Kidney capillary endothelial cell (primary cell): Measurements from ENCODE around the gene DPM1.
A peak's percentile ranks its signal among the peaks of the same experiment; 100 is the strongest.

Experiments used
- DNase-seq: peaks from one replicate; pipeline ENCODE4 v3.0.0-alpha.2; 2018; ENCODE audit warnings: low spot score

The DPM1 gene

GRCh38 chr20:50957798-50958614 is at the start of gene DPM1:
TSS of gene DPM1 (minus strand) at chr20:50958532. CDS start at chr20:50958523, 9 bp downstream.
- DNase-seq: peak; percentile 48

GRCh38 chr20:51005214-51005613 is 46.9 kb upstream of the DPM1 start:
- DNase-seq: no peak

GRCh38 chr20:51004781-51005180 is 46.4 kb upstream of the DPM1 start:
- DNase-seq: no peak

- DNase-seq: no peak
Observed at GRCh38 chr20:51004305-51004727, 46.0 kb upstream of the DPM1 start.

- DNase-seq: no peak
Observed at GRCh38 chr20:51003753-51004152, 45.4 kb upstream of the DPM1 start.

- DNase-seq: no peak
Observed at GRCh38 chr20:51002633-51003032, 44.3 kb upstream of the DPM1 start.

GRCh38 chr20:51001430-51002265 is 43.3 kb upstream of the DPM1 start:
- DNase-seq: no peak

- no peak for DNase-seq
Observed at GRCh38 chr20:50999355-50999754, 41.0 kb upstream of the DPM1 start.

GRCh38 chr20:50996901-50997865 is 38.9 kb upstream of the DPM1 start:
- DNase-seq: no peak

GRCh38 chr20:50995506-50995905 is 37.2 kb upstream of the DPM1 start:
- no peak for DNase-seq

GRCh38 chr20:50993876-50994275 is 35.5 kb upstream of the DPM1 start:
- DNase-seq: no peak

- peak; percentile 88 for DNase-seq
Observed at GRCh38 chr20:50992733-50993457, 34.6 kb upstream of the DPM1 start.

GRCh38 chr20:50992336-50992732 is 34.0 kb upstream of the DPM1 start:
- DNase-seq: no peak

GRCh38 chr20:50991076-50991475 is 32.7 kb upstream of the DPM1 start:
- no peak for DNase-seq

- peak; percentile 81 for DNase-seq
Observed at GRCh38 chr20:50987493-50988210, 29.3 kb upstream of the DPM1 start.

- no peak for DNase-seq
Observed at GRCh38 chr20:50983321-50983720, 25.0 kb upstream of the DPM1 start.

- no peak for DNase-seq
Observed at GRCh38 chr20:50982363-50982762, 24.0 kb upstream of the DPM1 start.

- no peak for DNase-seq
Observed at GRCh38 chr20:50981714-50982048, 23.3 kb upstream of the DPM1 start.

- peak; percentile 59 for DNase-seq
Observed at GRCh38 chr20:50980851-50981713, 22.8 kb upstream of the DPM1 start.
